H1 (cell line): ENCODE results near the gene CERCAM. TPM values are rescaled to one million over a fixed set of nuclear protein-coding genes. Genes with fewer than 3 reads are reported as not detected.

Experiments used
- CTCF ChIA-PET: fragments of 300-600 bp; sonication (Branson Sonifier 250); formaldehyde crosslinking; loops from one replicate; lab custom pipeline; 2021; ENCODE audit not compliant: partially characterized antibody; lab: Charles Lee
- POLR2A ChIA-PET: fragments of 300-600 bp; sonication (Branson Sonifier 250); formaldehyde crosslinking; loops from one replicate; lab custom pipeline; 2021; ENCODE audit warnings: inconsistent platforms; ENCODE audit not compliant: partially characterized antibody; lab: Charles Lee
- DNase-seq, 2 experiments: peaks; one replicate each; pipeline versions ENCODE4 v3.0.0 to v3.0.0-alpha.2; 2010 to 2022; ENCODE audit warnings: low spot score in 2 of 2, low read depth in 1 of 2, mixed read lengths in 1 of 2
- FAIRE-seq: peaks from 2 replicates; lab custom pipeline; 2011; peaks lifted over from hg19 to GRCh38; lab: Jason Lieb, UNC
- H2AFZ ChIP-seq: 2 replicates; pipeline ENCODE4 v1.8.1; 2012; ENCODE audit warnings: low read length, inconsistent platforms
- H2AK5ac ChIP-seq: 2 replicates; pipeline ENCODE4 v1.6.1; 2013; ENCODE audit warnings: low read depth, low read length
- H2BK120ac ChIP-seq: replicated peaks from 2 replicates; pipeline ENCODE3; 2013; ENCODE audit warnings: low read depth, low read length, inconsistent platforms
- H2BK12ac ChIP-seq: 2 replicates; pipeline ENCODE4 v1.6.1; 2013; ENCODE audit warnings: low read depth, low read length
- H2BK15ac ChIP-seq: 2 replicates; pipeline ENCODE4 v1.6.1; 2013; ENCODE audit warnings: low read length
- H2BK20ac ChIP-seq: 2 replicates; pipeline ENCODE4 v1.6.1; 2013; ENCODE audit warnings: low read length
- H2BK5ac ChIP-seq: 2 replicates; pipeline ENCODE4 v1.6.1; 2013; ENCODE audit warnings: low read depth, low read length
- H3K14ac ChIP-seq: 2 replicates; pipeline ENCODE4 v1.6.1; 2013; ENCODE audit warnings: inconsistent platforms; ENCODE audit not compliant: insufficient read length
- H3K18ac ChIP-seq: 2 replicates; pipeline ENCODE4 v1.6.1; 2013; ENCODE audit warnings: low read length; ENCODE audit errors: extremely low read depth
- H3K23ac ChIP-seq: 2 replicates; pipeline ENCODE4 v1.6.1; 2013; ENCODE audit warnings: inconsistent platforms; ENCODE audit not compliant: insufficient read length
- H3K23me2 ChIP-seq: 2 replicates; pipeline ENCODE4 v1.6.1; 2013; ENCODE audit warnings: low read depth, low read length
- H3K27ac ChIP-seq: 2 replicates; pipeline ENCODE4 v1.6.1; 2011; ENCODE audit warnings: low read depth, low read length, inconsistent platforms
- H3K27me3 ChIP-seq, 4 experiments: replicated peaks in 1 of 4; 1 replicate in 1 of 4; 2 replicates in 3 of 4; pipeline versions ENCODE4 v1.6.1 to v1.8.1; 2011 to 2013; ENCODE audit warnings: low read length in 3 of 4, mild to moderate bottlenecking in 3 of 4, inconsistent platforms in 2 of 4, mixed read lengths in 2 of 4, moderate library complexity in 1 of 4; ENCODE audit not compliant: control insufficient read depth in 3 of 4, insufficient read depth in 3 of 4; ENCODE audit errors: extremely low read depth in 1 of 4
- H3K36me3 ChIP-seq, 4 experiments: 2 replicates each; pipeline versions ENCODE4 v1.6.1 to v1.8.1; 2011 to 2013; ENCODE audit warnings: mild to moderate bottlenecking in 4 of 4, low read length in 3 of 4, moderate library complexity in 2 of 4, control low read depth in 1 of 4, inconsistent platforms in 1 of 4; ENCODE audit not compliant: insufficient read depth in 4 of 4, control insufficient read depth in 2 of 4
- H3K4ac ChIP-seq: replicated peaks from 2 replicates; pipeline ENCODE3; 2013; ENCODE audit warnings: low read length, low read depth, mixed read lengths, inconsistent platforms; ENCODE audit not compliant: insufficient read length
- H3K4me1 ChIP-seq, 4 experiments: replicated peaks in 1 of 4; 1 replicate in 1 of 4; 2 replicates in 3 of 4; pipeline versions ENCODE4 v1.6.1 to v1.8.1; 2011 to 2013; ENCODE audit warnings: low read length in 3 of 4, inconsistent platforms in 2 of 4, mixed read lengths in 1 of 4; ENCODE audit not compliant: insufficient read depth in 4 of 4, control insufficient read depth in 3 of 4
- H3K4me2 ChIP-seq, 2 experiments: 2 replicates each; pipeline versions ENCODE4 v1.6.1 to v1.8.1; 2011 to 2013; ENCODE audit warnings: low read depth in 2 of 2, low read length in 2 of 2, control low read depth in 1 of 2, inconsistent platforms in 1 of 2, mild to moderate bottlenecking in 1 of 2; ENCODE audit not compliant: insufficient read depth in 1 of 2
- H3K4me3 ChIP-seq, 4 experiments: fragments of 200-600, 300-600 bp in 1 of 4; sonication (generic), shearing (Covaris generic), sonication (Bioruptor Twin) in 1 of 4; 2 replicates each; pipeline versions ENCODE4 v1.5.1 to v1.8.1; 2011 to 2016; ENCODE audit warnings: low read length in 4 of 4, low read depth in 3 of 4, control low read depth in 2 of 4, inconsistent platforms in 2 of 4, mild to moderate bottlenecking in 2 of 4, mixed read lengths in 1 of 4, moderate library complexity in 1 of 4; ENCODE audit not compliant: insufficient read depth in 2 of 4; ENCODE audit errors: extremely low read depth in 1 of 4
- H3K56ac ChIP-seq: replicated peaks from 2 replicates; pipeline ENCODE3; 2013; ENCODE audit warnings: low read depth, mild to moderate bottlenecking, mixed read lengths, low read length, inconsistent platforms; ENCODE audit not compliant: insufficient read length
- H3K79me1 ChIP-seq: 2 replicates; pipeline ENCODE4 v1.6.1; 2013; ENCODE audit warnings: low read depth, low read length, control low read depth
- H3K79me2 ChIP-seq, 2 experiments: 2 replicates each; pipeline versions ENCODE4 v1.6.1 to v1.8.1; 2012 to 2013; ENCODE audit warnings: low read length in 2 of 2, mild to moderate bottlenecking in 2 of 2, inconsistent platforms in 1 of 2; ENCODE audit not compliant: insufficient read depth in 2 of 2, control insufficient read depth in 1 of 2
- H3K9ac ChIP-seq, 4 experiments: replicated peaks in 1 of 4; 1 replicate in 1 of 4; 2 replicates in 3 of 4; pipeline versions ENCODE4 v1.6.1 to v1.8.1; 2011 to 2013; ENCODE audit warnings: low read depth in 3 of 4, low read length in 3 of 4, control low read depth in 2 of 4, mild to moderate bottlenecking in 2 of 4, moderate library complexity in 2 of 4, inconsistent platforms in 1 of 4; ENCODE audit errors: extremely low read depth in 1 of 4
- H3K9me3 ChIP-seq, 2 experiments: 2 replicates each; pipeline versions ENCODE4 v1.6.1 to v1.8.1; 2012 to 2013; ENCODE audit warnings: mild to moderate bottlenecking in 2 of 2, moderate library complexity in 2 of 2, control low read depth in 1 of 2, inconsistent platforms in 1 of 2, low read depth in 1 of 2, low read length in 1 of 2, mixed read lengths in 1 of 2; ENCODE audit not compliant: insufficient read depth in 2 of 2
- H4K20me1 ChIP-seq, 2 experiments: replicated peaks in 1 of 2; 2 replicates each; pipeline versions ENCODE3 to v1.8.1; 2011 to 2013; ENCODE audit warnings: inconsistent platforms in 2 of 2, low read length in 2 of 2, mild to moderate bottlenecking in 1 of 2; ENCODE audit not compliant: insufficient read depth in 2 of 2, control insufficient read depth in 1 of 2
- H4K5ac ChIP-seq: 2 replicates; pipeline ENCODE4 v1.6.1; 2013; ENCODE audit warnings: low read length, low read depth, mixed read lengths, inconsistent platforms; ENCODE audit not compliant: insufficient read length
- H4K8ac ChIP-seq: 2 replicates; pipeline ENCODE4 v1.8.0; 2013; ENCODE audit warnings: mild to moderate bottlenecking, moderate library complexity, low read length, inconsistent platforms; ENCODE audit not compliant: insufficient read depth; ENCODE audit errors: extremely low read depth
- H4K91ac ChIP-seq: replicated peaks from 2 replicates; pipeline ENCODE3; 2013; ENCODE audit warnings: low read length, mixed read lengths, inconsistent platforms; ENCODE audit not compliant: insufficient read length
- ASH2L ChIP-seq: fragments of 200-600, 300-600 bp; sonication (generic); IDR thresholded peaks from one replicate; pipeline ENCODE4 v1.7.1; 2017; ENCODE audit warnings: low read length
- CHD2 ChIP-seq: IDR thresholded peaks from 2 replicates; pipeline ENCODE4 v1.6.1; 2012; ENCODE audit warnings: low read length, improper control_type of control experiment
- CTBP2 ChIP-seq: IDR thresholded peaks from 2 replicates; pipeline ENCODE4 v1.7.0; 2011; ENCODE audit warnings: borderline replicate concordance, mild to moderate bottlenecking, moderate library complexity, mixed read lengths, low read length; ENCODE audit not compliant: insufficient read depth, insufficient read length
- E2F6 ChIP-seq: IDR thresholded peaks from 2 replicates; pipeline ENCODE4 v1.6.1; 2012; ENCODE audit warnings: inconsistent platforms
- HDAC2 ChIP-seq, 2 experiments: fragments of 300-600 bp in 1 of 2; sonication (generic) in 1 of 2; IDR thresholded peaks; 2 replicates each; pipeline ENCODE4 v1.6.1; 2011 to 2012; ENCODE audit warnings: low read depth in 2 of 2, low read length in 2 of 2, mild to moderate bottlenecking in 2 of 2, moderate library complexity in 2 of 2, borderline replicate concordance in 1 of 2, inconsistent platforms in 1 of 2
- KDM4A ChIP-seq: IDR thresholded peaks from one replicate; pipeline ENCODE4 v1.7.1; 2012; ENCODE audit warnings: low read depth, mild to moderate bottlenecking, moderate library complexity, low read length, inconsistent platforms; ENCODE audit not compliant: severe bottlenecking
- SAP30 ChIP-seq: fragments of 300-600 bp; sonication (generic); IDR thresholded peaks from 2 replicates; pipeline ENCODE4 v1.7.1; 2012; ENCODE audit warnings: low read length, moderate library complexity, mild to moderate bottlenecking, inconsistent platforms; ENCODE audit not compliant: insufficient read depth, insufficient replicate concordance
- SIN3A ChIP-seq, 2 experiments: IDR thresholded peaks in 1 of 2; conservative IDR thresholded peaks in 1 of 2; 2 replicates each; pipeline ENCODE4 v1.6.1; 2011 to 2012; ENCODE audit warnings: low read length in 2 of 2, improper control_type of control experiment in 1 of 2, low read depth in 1 of 2, mild to moderate bottlenecking in 1 of 2
- SIRT6 ChIP-seq: IDR thresholded peaks from one replicate; pipeline ENCODE4 v1.7.1; 2012; ENCODE audit warnings: low read length, inconsistent platforms
- TBP ChIP-seq: IDR thresholded peaks from 2 replicates; pipeline ENCODE4 v1.6.1; 2011; ENCODE audit warnings: low read depth, low read length, improper control_type of control experiment
- TEAD4 ChIP-seq: IDR thresholded peaks from 2 replicates; pipeline ENCODE4 v1.6.1; 2012; ENCODE audit warnings: low read depth, low read length, inconsistent platforms, mixed read lengths
- USF2 ChIP-seq: IDR thresholded peaks from 2 replicates; pipeline ENCODE4 v1.6.1; 2011; ENCODE audit warnings: low read length, improper control_type of control experiment
- WGBS, 2 experiments: shearing (Covaris generic) in 1 of 2; methylation state at CpG; one replicate each; pipeline versions ENCODE4 v1.1.6 to v1.1.7; 2013 to 2015; ENCODE audit warnings: low lambda C conversion rate in 2 of 2, mixed read lengths in 2 of 2, inconsistent platforms in 1 of 2, low coverage in 1 of 2, missing lambda C conversion rate in 1 of 2; ENCODE audit not compliant: insufficient replicate concordance in 2 of 2, insufficient coverage in 1 of 2, insufficient read length in 1 of 2; ENCODE audit errors: extremely low coverage in 1 of 2, missing lambda C conversion rate in 1 of 2; 5-methylcytosine and 5-hydroxymethylcytosine counted together
- polyA plus RNA-seq, 7 experiments: library from polyadenylated mRNA; depleted of rRNA in 3 of 7; stranded (reverse) in 5 of 7; unstranded in 2 of 7; fragments of >200 nt in 5 of 7; fragments of 200-250 nt in 2 of 7; gene quantifications; 1 replicate in 5 of 7; 2 replicates in 1 of 7; 4 replicates in 1 of 7; pipeline versions ENCODE4 v1.2.1 to v1.2.3, GENCODE V29; 2011 to 2013; ENCODE audit warnings: missing spikeins in 2 of 7, mixed read lengths in 2 of 7
- total RNA-seq: library from RNA; stranded (reverse); fragmentation: NEBNext Ultra II Directional; extraction: Animal tissue kit (Norgen Biotek cat#: 25700); gene quantifications from 2 replicates; pipeline ENCODE4 v1.2.1, GENCODE V29; 2021

Gene CERCAM
- total and polyA plus RNA-seq, 2 of the 8 experiments (the other 6 are each of a cell fraction or from before 2014, with no cell fraction given): 3.1 to 5.2 TPM

GRCh38 chr9:128473104-128473503, 52.4 kb downstream of the CERCAM start:
- Histone ChIP-seq H3K9me3 (no peaks in the 10 kb centered on the region), H3K4me3 (no peak overlapping the region), H2AFZ (no peak overlapping the region), H3K56ac (no peak overlapping the region), H3K4me2 (no peak overlapping the region), H3K79me1 (no peaks in the 10 kb centered on the region), H4K5ac (no peak overlapping the region), H4K20me1 (no peaks in the 10 kb centered on the region), H3K18ac (no peak overlapping the region), H2BK12ac (no peak overlapping the region), H2BK15ac (no peak overlapping the region), H3K27ac (no peak overlapping the region), H3K36me3 (no peaks in the 10 kb centered on the region; a peak in 1 of 8 replicates), H3K27me3 (no peaks in the 10 kb centered on the region), H3K4me1 (no peaks in the 10 kb centered on the region), H3K4ac (no peak overlapping the region), H3K14ac (no peak overlapping the region), H3K23ac (no peak overlapping the region), H4K8ac (0 out of 2 replicates have a peak overlapping the region, but pooled peaks have one; percentile 14), H2BK5ac (no peak overlapping the region), H3K9ac (no peak overlapping the region), H2BK20ac (no peak overlapping the region), H2AK5ac (no peak overlapping the region), H2BK120ac (no peak overlapping the region), H3K23me2 (no peaks in the 10 kb centered on the region), H3K79me2 (no peaks in the 10 kb centered on the region), H4K91ac (no peak overlapping the region)
- ChIA-PET POLR2A (interaction anchor here (1.5 kb wide), 1 partner anchor 80 kb away, joined by 4 read pairs; the partner anchor contains the start of gene SPTAN1), CTCF (no interaction called here)
- no peak for DNase-seq
- 96% methylated on average over 5 of the region's 5 CpGs; no CpG with 5 or more reads in 1 of the 2 experiments for WGBS, 2 experiments
- no peak for FAIRE-seq
- no peak for TF ChIP-seq HDAC2 (IDR thresholded peaks at IDR 0.05; ENCODE audit: borderline replicate concordance in 1 of 2, low read depth in 2 of 2, low read length in 2 of 2)
- TF ChIP-seq TBP: no peak
- no peak for TF ChIP-seq SAP30
- TF ChIP-seq KDM4A: no peak
- TF ChIP-seq CHD2: no peak
- TF ChIP-seq USF2: no peak
- no peak for TF ChIP-seq TEAD4
- no peak for TF ChIP-seq SIRT6
- no peak for TF ChIP-seq ASH2L
- TF ChIP-seq E2F6: no peak
- no peak for TF ChIP-seq SIN3A (conservative IDR thresholded peaks at IDR 0.05 in 1 of 2, IDR thresholded peaks at IDR 0.05 in 1 of 2; ENCODE audit: low read depth in 1 of 2, low read length in 2 of 2)
- no peak for TF ChIP-seq CTBP2
